ENCODE results near the gene FUBP3.
"Not testable (repeated sequence)": the region's sequence is repeated elsewhere in the genome, so short reads cannot be mapped to it uniquely, and the experiment has no call there.

Gene FUBP3

DNA sequence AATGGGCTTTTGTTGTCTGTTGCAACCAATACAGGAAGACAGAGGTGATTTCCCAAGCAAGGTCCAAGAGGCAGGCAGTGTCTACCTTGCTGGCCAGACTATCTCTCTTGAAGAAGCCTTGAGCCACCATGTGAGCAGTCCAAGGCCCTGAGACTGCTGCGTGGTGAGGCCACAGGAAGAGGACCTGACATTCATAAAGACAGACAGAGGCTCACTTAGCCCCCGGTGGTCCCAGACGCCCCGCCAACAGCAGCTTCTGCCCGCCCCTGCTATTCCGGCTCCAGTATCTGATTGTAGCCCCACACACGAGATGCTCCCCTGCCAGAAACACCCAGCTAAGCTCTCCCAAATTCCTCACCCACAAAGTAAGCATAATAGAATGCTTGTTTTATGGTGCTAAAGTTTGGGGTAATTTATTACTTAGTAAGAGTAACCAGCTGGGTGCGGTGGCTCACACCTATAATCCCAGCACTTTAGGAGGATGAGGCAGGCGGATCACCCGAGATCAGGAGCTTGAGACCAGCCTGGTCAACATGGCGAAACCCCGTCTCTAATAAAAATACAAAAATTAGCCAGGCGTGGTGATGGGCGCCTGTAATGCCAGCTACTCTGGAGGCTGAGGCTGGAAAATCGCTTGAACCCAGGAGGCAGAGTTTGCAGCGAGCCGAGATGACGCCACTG, 22.8 kb upstream of the FUBP3 start:
- Histone ChIP-seq H3K4me2 (ENCODE audit: low read length) (no peak overlapping the region), H3K9me2 (replicated peaks; ENCODE audit: control insufficient read depth, low read length) (no peaks in the 10 kb centered on the region), H4K20me1 (ENCODE audit: control insufficient read depth, insufficient read depth, low read depth, low read length) (no peaks in the 10 kb centered on the region), H3K27ac (ENCODE audit: low read depth, low read length) (no peak overlapping the region), H3F3A (ENCODE audit: control insufficient read depth, insufficient read depth) (no peaks in the 10 kb centered on the region), H3K79me2 (ENCODE audit: control insufficient read depth, low read length) (no peaks in the 10 kb centered on the region), H3K4me1 (ENCODE audit: control insufficient read depth, low read length) (no peaks in the 10 kb centered on the region), H3K9me3 (ENCODE audit: control insufficient read depth, insufficient read depth, low read length) (no peaks in the 10 kb centered on the region), H3K4me3 (ENCODE audit: low read length) (no peak overlapping the region), H3K36me3 (ENCODE audit: control insufficient read depth, low read length) (no peaks in the 10 kb centered on the region), H3K27me3 (ENCODE audit: control insufficient read depth, low read length) (no peaks in the 10 kb centered on the region)
- TF ChIP-seq, protein P1, sequence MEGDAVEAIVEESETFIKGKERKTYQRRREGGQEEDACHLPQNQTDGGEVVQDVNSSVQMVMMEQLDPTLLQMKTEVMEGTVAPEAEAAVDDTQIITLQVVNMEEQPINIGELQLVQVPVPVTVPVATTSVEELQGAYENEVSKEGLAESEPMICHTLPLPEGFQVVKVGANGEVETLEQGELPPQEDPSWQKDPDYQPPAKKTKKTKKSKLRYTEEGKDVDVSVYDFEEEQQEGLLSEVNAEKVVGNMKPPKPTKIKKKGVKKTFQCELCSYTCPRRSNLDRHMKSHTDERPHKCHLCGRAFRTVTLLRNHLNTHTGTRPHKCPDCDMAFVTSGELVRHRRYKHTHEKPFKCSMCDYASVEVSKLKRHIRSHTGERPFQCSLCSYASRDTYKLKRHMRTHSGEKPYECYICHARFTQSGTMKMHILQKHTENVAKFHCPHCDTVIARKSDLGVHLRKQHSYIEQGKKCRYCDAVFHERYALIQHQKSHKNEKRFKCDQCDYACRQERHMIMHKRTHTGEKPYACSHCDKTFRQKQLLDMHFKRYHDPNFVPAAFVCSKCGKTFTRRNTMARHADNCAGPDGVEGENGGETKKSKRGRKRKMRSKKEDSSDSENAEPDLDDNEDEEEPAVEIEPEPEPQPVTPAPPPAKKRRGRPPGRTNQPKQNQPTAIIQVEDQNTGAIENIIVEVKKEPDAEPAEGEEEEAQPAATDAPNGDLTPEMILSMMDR (IDR thresholded peaks at IDR 0.05; ENCODE audit: low read depth, low read length, poor library complexity, severe bottlenecking) = no peak
- no peak for TF ChIP-seq EZH2phosphoT487 (IDR thresholded peaks at IDR 0.05; ENCODE audit: borderline replicate concordance, low read length)

DNA sequence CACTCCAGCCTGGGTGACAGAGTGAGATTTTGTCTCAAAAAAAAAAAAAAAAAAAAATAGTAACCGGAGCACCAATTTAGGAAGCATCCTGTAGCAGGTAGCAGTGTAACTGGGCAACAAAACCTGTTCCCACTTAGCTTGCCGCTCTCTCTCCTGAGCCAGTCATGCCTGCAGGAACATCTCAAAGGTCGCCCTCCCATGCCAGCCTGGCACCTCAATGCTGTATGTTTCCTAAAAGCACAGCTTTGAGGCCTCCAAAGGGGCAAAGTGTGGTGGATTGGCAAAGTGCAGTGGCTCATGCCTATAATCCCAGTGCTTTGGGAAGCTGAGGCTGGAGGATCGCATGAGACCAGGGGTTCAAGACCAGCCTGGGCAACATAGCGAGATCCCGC, 22.3 kb upstream of the FUBP3 start:
- H3K79me2 ChIP-seq (ENCODE audit: control insufficient read depth, low read length) = no peaks in the 10 kb centered on the region
- no peak overlapping the region for H3K27ac ChIP-seq (ENCODE audit: low read depth, low read length)
- no peaks in the 10 kb centered on the region for H3K9me3 ChIP-seq (ENCODE audit: control insufficient read depth, insufficient read depth, low read length)
- no peaks in the 10 kb centered on the region for H3K4me1 ChIP-seq (ENCODE audit: control insufficient read depth, low read length)
- no peaks in the 10 kb centered on the region for H3F3A ChIP-seq (ENCODE audit: control insufficient read depth, insufficient read depth)
- no peak for TF ChIP-seq EZH2phosphoT487 (IDR thresholded peaks at IDR 0.05; ENCODE audit: borderline replicate concordance, low read length)
- TF ChIP-seq, protein P1 (IDR thresholded peaks at IDR 0.05; ENCODE audit: low read depth, low read length, poor library complexity, severe bottlenecking) = no peak
- no peak overlapping the region for H3K4me3 ChIP-seq (ENCODE audit: low read length)
- no peaks in the 10 kb centered on the region for H4K20me1 ChIP-seq (ENCODE audit: control insufficient read depth, insufficient read depth, low read depth, low read length)
- H3K27me3 ChIP-seq (ENCODE audit: control insufficient read depth, low read length) = no peaks in the 10 kb centered on the region
- no peaks in the 10 kb centered on the region for H3K9me2 ChIP-seq (replicated peaks; ENCODE audit: control insufficient read depth, low read length)
- no peak overlapping the region for H3K4me2 ChIP-seq (ENCODE audit: low read length)
- no peaks in the 10 kb centered on the region for H3K36me3 ChIP-seq (ENCODE audit: control insufficient read depth, low read length)

DNA sequence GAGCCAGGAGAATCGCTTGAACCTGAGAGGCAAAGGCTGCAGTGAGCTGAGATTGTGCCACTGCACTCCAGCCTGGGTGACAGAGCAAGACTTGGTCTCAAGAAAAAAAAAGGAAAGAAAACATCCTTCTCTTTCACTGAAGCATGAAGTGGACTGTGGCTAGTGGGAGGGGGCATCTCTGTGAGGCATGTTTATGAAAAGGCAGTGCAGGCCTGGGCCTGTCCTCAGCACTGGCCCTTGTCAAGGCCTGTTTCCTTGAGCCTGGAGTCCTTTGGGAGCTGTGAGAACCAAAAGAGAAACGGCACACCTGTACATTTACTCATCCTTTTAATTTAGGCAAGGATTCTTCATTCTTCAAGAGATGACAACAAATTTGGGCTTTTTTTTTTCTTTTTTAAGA, 18.3 kb upstream of the FUBP3 start:
- Histone ChIP-seq H3K27me3 (ENCODE audit: control insufficient read depth, low read length) (no peaks in the 10 kb centered on the region), H3K9me3 (ENCODE audit: control insufficient read depth, insufficient read depth, low read length) (no peaks in the 10 kb centered on the region), H3K36me3 (ENCODE audit: control insufficient read depth, low read length) (no peaks in the 10 kb centered on the region), H3K9me2 (replicated peaks; ENCODE audit: control insufficient read depth, low read length) (no peaks in the 10 kb centered on the region), H3K4me3 (ENCODE audit: low read length) (no peak overlapping the region), H3K4me1 (ENCODE audit: control insufficient read depth, low read length) (no peaks in the 10 kb centered on the region), H4K20me1 (ENCODE audit: control insufficient read depth, insufficient read depth, low read depth, low read length) (no peaks in the 10 kb centered on the region), H3K27ac (ENCODE audit: low read depth, low read length) (no peak overlapping the region), H3K4me2 (ENCODE audit: low read length) (no peak overlapping the region), H3F3A (ENCODE audit: control insufficient read depth, insufficient read depth) (no peaks in the 10 kb centered on the region), H3K79me2 (ENCODE audit: control insufficient read depth, low read length) (no peaks in the 10 kb centered on the region)
- TF ChIP-seq EZH2phosphoT487 (IDR thresholded peaks at IDR 0.05; ENCODE audit: borderline replicate concordance, low read length) = no peak
- TF ChIP-seq, protein P1 (IDR thresholded peaks at IDR 0.05; ENCODE audit: low read depth, low read length, poor library complexity, severe bottlenecking) = no peak

DNA sequence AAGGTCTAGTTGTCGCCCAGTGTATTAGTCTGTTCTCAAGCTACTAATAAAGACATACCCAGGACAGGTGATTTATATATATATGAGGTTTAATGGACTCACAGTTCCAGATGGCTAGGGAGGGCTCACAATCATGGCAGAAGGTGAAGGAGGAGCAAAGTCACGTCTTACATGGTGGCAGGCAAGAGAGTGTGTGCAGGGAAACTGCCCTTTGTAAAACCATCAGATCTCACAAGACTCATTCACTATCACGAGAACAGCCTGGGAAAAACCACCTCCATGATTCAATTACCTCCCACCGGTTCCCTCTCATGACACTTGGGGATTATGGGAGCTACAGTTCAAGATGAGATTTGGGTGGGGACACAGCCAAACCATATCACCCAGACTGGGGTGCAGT, 16.9 kb upstream of the FUBP3 start:
- H3K9me3 ChIP-seq (ENCODE audit: control insufficient read depth, insufficient read depth, low read length); H4K20me1 ChIP-seq (ENCODE audit: control insufficient read depth, insufficient read depth, low read depth, low read length); H3K79me2 ChIP-seq (ENCODE audit: control insufficient read depth, low read length); H3K4me3 ChIP-seq (ENCODE audit: low read length); H3F3A ChIP-seq (ENCODE audit: control insufficient read depth, insufficient read depth); H3K9me2 ChIP-seq (replicated peaks; ENCODE audit: control insufficient read depth, low read length); H3K27ac ChIP-seq (ENCODE audit: low read depth, low read length); H3K4me2 ChIP-seq (ENCODE audit: low read length); H3K27me3 ChIP-seq (ENCODE audit: control insufficient read depth, low read length); H3K4me1 ChIP-seq (ENCODE audit: control insufficient read depth, low read length); H3K36me3 ChIP-seq (ENCODE audit: control insufficient read depth, low read length): not testable (repeated sequence)

All from DOHH2 (cell line).